Measurements from ENCODE around the gene KNDC1. TPM values are rescaled to one million over a fixed set of nuclear protein-coding genes. Genes with fewer than 3 reads are reported as not detected.

The KNDC1 gene
- total RNA-seq, 1 experiment from 2014 or later: 15.7 TPM

- Histone ChIP-seq H3K23me2 (ENCODE audit: insufficient read length, low read depth, low read length, poor library complexity, severe bottlenecking) (no peaks in the 10 kb centered on the region), H3K14ac (ENCODE audit: insufficient read depth, low read length) (no peak overlapping the region; the same call in 1 of the 2 replicates), H3K9ac (ENCODE audit: extremely low read depth, insufficient read length, low read length) (no peak overlapping the region), H3K23ac (ENCODE audit: insufficient read length, low read depth, low read length) (no peak overlapping the region), H4K20me1 (ENCODE audit: control insufficient read depth, insufficient read depth, insufficient read length) (no peaks in the 10 kb centered on the region), H3K56ac (ENCODE audit: insufficient read length, low read depth, low read length) (no peak overlapping the region), H3K18ac (ENCODE audit: insufficient read length, low read depth, low read length) (no peak overlapping the region), H2BK20ac (ENCODE audit: low read depth, low read length, poor library complexity, severe bottlenecking) (no peak overlapping the region), H3K79me2 (ENCODE audit: insufficient read depth, low read length) (no peaks in the 10 kb centered on the region), H4K91ac (ENCODE audit: insufficient read length, low read depth, low read length) (no peak overlapping the region), H3K4ac (ENCODE audit: low read depth, low read length) (no peak overlapping the region), H2BK12ac (ENCODE audit: insufficient read length, low read depth, low read length) (no peak overlapping the region), H2AFZ (ENCODE audit: low read length) (no peak overlapping the region), H3K27ac (ENCODE audit: insufficient read length, low read depth, low read length) (no peak overlapping the region), H2BK5ac (ENCODE audit: insufficient read length, low read length) (no peak overlapping the region), H4K5ac (ENCODE audit: insufficient read length, low read depth, low read length) (no peak overlapping the region), H2BK15ac (ENCODE audit: low read depth, low read length) (no peak overlapping the region), H3K9me3 (ENCODE audit: control insufficient read depth, low read depth, low read length) (no peaks in the 10 kb centered on the region), H2BK120ac (ENCODE audit: low read depth, low read length, poor library complexity, severe bottlenecking) (no peak overlapping the region), H4K8ac (replicated peaks; ENCODE audit: insufficient read length, low read depth, low read length) (peak overlapping the region; percentile 36), H3K27me3 (ENCODE audit: insufficient read depth, low read length) (no peaks in the 10 kb centered on the region), H3K4me1 (ENCODE audit: insufficient read depth, low read length) (no peaks in the 10 kb centered on the region), H3K79me1 (ENCODE audit: insufficient read depth, low read depth, low read length, poor library complexity, severe bottlenecking) (no peaks in the 10 kb centered on the region), H2AK5ac (ENCODE audit: insufficient read length, low read length) (no peak overlapping the region), H3K4me2 (ENCODE audit: insufficient read depth, insufficient read length, low read length) (no peak overlapping the region), H3T11ph (ENCODE audit: low read length) (no peak overlapping the region)
- Mint-ChIP-seq H3K4me1 (no peaks in the 10 kb centered on the region), H3K4me3 (no peak overlapping the region), H3K9me3 (no peaks in the 10 kb centered on the region), H3K36me3 (ENCODE audit: insufficient read depth in 1 of 3, low read depth in 3 of 3) (peaks cover under 1 to 5% (median 1%) of the 10 kb centered on the region in 3 experiments; a peak in 3 of 7 replicates), H3K27ac (no peak overlapping the region), H3K27me3 (ENCODE audit: low read depth) (no peaks in the 10 kb centered on the region; the same call in 1 of the 2 replicates)
- no peak for TF ChIP-seq CTCF (conservative IDR thresholded peaks at IDR 0.05)
- DNase-seq: no peak
- no CpG with 5 or more reads among the region's 38 CpGs for WGBS (ENCODE audit: extremely low coverage, insufficient read length, low lambda C conversion rate)
These were observed 44.4 kb downstream of the KNDC1 start for GRCh38 chr10:133204226-133205015.

Data from H9 (cell line).